HG03442 (cell line): Measurements from ENCODE around the gene SEM1.
"Not testable (repeated sequence)": the region's sequence is repeated elsewhere in the genome, so short reads cannot be mapped to it uniquely, and the experiment has no call there.

Experiments used
- ATAC-seq: cut with Tn5 transposase; IDR thresholded peaks from one replicate; pipeline ENCODE4 v1.9.1; 2021; ENCODE audit warnings: mild to moderate bottlenecking, moderate library complexity; ENCODE audit not compliant: unreplicated experiment

Gene SEM1

GRCh38 chr7:96665689-96666088, 44.0 kb downstream of the SEM1 start:
- ATAC-seq, result no peak

GRCh38 chr7:96664793-96665192, 44.9 kb downstream of the SEM1 start:
- ATAC-seq, result no peak

GRCh38 chr7:96663871-96664445, 45.7 kb downstream of the SEM1 start:
- ATAC-seq, result no peak

- peak; percentile 97 for ATAC-seq
Measured at GRCh38 chr7:96663457-96663856, 46.2 kb downstream of the SEM1 start.

GRCh38 chr7:96662151-96662550, 47.5 kb downstream of the SEM1 start:
- ATAC-seq, result not testable (repeated sequence)

GRCh38 chr7:96658022-96658412, 51.6 kb downstream of the SEM1 start:
- ATAC-seq, result no peak

- ATAC-seq, result no peak
Measured at GRCh38 chr7:96657347-96658021, 52.2 kb downstream of the SEM1 start.

GRCh38 chr7:96655956-96656355, 53.7 kb downstream of the SEM1 start:
- ATAC-seq, result no peak

- ATAC-seq, result no peak
Measured at GRCh38 chr7:96654630-96655188, 54.9 kb downstream of the SEM1 start.

- no peak for ATAC-seq
Measured at GRCh38 chr7:96649981-96650380, 59.7 kb downstream of the SEM1 start.

GRCh38 chr7:96648784-96649183, 60.9 kb downstream of the SEM1 start:
- no peak for ATAC-seq

- ATAC-seq, result no peak
Measured at GRCh38 chr7:96647733-96648132, 61.9 kb downstream of the SEM1 start.

GRCh38 chr7:96645084-96645483, 64.6 kb downstream of the SEM1 start:
- ATAC-seq, result no peak

- ATAC-seq, result not testable (repeated sequence)
Measured at GRCh38 chr7:96643436-96643835, 66.2 kb downstream of the SEM1 start.

- ATAC-seq, result no peak
Measured at GRCh38 chr7:96640054-96640453, 69.6 kb downstream of the SEM1 start.
